PFSK-1 (cell line): Measurements from ENCODE around the gene TUBB6.

Source experiments
- POLR2AphosphoS5 ChIP-seq: IDR thresholded peaks from 2 replicates; pipeline ENCODE4 v1.6.1; 2012; ENCODE audit warnings: low read depth, mild to moderate bottlenecking, control low read depth, low read length, moderate library complexity
- TAF1 ChIP-seq: IDR thresholded peaks from 2 replicates; pipeline ENCODE4 v1.6.1; 2012; ENCODE audit warnings: low read length, control low read depth, borderline replicate concordance; ENCODE audit not compliant: insufficient read depth
- TF ChIP-seq, protein P1 (sequence below), 2 experiments: IDR thresholded peaks; 2 replicates each; pipeline versions ENCODE4 v1.6.1 to v1.8.0; 2011 to 2012; ENCODE audit warnings: low read depth in 2 of 2, low read length in 2 of 2, control low read depth in 1 of 2, inconsistent platforms in 1 of 2, mild to moderate bottlenecking in 1 of 2, moderate library complexity in 1 of 2; ENCODE audit not compliant: insufficient read depth in 1 of 2

DNA sequence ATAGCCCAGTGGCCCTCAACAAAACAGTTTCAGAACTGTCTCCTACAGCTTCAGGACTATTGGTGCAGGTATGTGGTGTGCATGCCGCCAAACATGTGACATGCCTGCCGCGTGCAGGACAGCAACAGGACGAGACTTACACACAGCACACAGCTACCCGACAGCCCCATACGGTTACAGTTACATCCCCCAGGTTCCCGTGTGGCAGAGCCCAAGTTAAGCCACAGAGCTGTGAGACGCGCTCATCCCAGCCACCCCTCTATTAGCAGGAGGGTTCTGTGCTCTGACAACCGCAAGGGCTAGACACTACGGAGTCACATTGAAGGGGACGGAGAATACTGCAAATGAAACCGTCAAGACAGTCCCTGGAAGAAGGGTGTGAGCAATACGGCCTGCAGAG, 16.4 kb upstream of the TUBB6 start:
- TF ChIP-seq, protein P1, sequence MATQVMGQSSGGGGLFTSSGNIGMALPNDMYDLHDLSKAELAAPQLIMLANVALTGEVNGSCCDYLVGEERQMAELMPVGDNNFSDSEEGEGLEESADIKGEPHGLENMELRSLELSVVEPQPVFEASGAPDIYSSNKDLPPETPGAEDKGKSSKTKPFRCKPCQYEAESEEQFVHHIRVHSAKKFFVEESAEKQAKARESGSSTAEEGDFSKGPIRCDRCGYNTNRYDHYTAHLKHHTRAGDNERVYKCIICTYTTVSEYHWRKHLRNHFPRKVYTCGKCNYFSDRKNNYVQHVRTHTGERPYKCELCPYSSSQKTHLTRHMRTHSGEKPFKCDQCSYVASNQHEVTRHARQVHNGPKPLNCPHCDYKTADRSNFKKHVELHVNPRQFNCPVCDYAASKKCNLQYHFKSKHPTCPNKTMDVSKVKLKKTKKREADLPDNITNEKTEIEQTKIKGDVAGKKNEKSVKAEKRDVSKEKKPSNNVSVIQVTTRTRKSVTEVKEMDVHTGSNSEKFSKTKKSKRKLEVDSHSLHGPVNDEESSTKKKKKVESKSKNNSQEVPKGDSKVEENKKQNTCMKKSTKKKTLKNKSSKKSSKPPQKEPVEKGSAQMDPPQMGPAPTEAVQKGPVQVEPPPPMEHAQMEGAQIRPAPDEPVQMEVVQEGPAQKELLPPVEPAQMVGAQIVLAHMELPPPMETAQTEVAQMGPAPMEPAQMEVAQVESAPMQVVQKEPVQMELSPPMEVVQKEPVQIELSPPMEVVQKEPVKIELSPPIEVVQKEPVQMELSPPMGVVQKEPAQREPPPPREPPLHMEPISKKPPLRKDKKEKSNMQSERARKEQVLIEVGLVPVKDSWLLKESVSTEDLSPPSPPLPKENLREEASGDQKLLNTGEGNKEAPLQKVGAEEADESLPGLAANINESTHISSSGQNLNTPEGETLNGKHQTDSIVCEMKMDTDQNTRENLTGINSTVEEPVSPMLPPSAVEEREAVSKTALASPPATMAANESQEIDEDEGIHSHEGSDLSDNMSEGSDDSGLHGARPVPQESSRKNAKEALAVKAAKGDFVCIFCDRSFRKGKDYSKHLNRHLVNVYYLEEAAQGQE (IDR thresholded peaks at IDR 0.05; ENCODE audit: insufficient read depth in 1 of 2, low read depth in 2 of 2, low read length in 2 of 2): no peak
- TF ChIP-seq TAF1: no peak
- TF ChIP-seq POLR2AphosphoS5: no peak
